Measurements from ENCODE around the gene ARID2. TPM values are rescaled to one million over a fixed set of nuclear protein-coding genes. Genes with fewer than 3 reads are reported as not detected.

The ARID2 gene
- total RNA-seq, 4 donors from 2014 or later, result 30.3 to 35.8 (median 32.8) TPM

- no peak for DNase-seq (ENCODE audit: low spot score in 2 of 2)
- Histone ChIP-seq H3K36me3 (no peaks in the 10 kb centered on the region), H3K27ac (no peak overlapping the region), H3K27me3 (no peaks in the 10 kb centered on the region), H3K4me3 (no peak overlapping the region), H3K4me1 (no peaks in the 10 kb centered on the region), H3K9me3 (no peaks in the 10 kb centered on the region)
- TF ChIP-seq EP300 (IDR thresholded peaks at IDR 0.05) (no peak), POLR2A (IDR thresholded peaks at IDR 0.05) (no peak), CTCF (IDR thresholded peaks at IDR 0.05) (no peak)
- WGBS, 2 donors, result 93 to 100% methylated on average over 1 of the region's 1 CpG
Observed at GRCh38 chr12:45687081-45688015, 42.2 kb upstream of the ARID2 start.

GRCh38 chr12:45688183-45688582 is 41.3 kb upstream of the ARID2 start:
- TF ChIP-seq CTCF (IDR thresholded peaks at IDR 0.05) (no peak), EP300 (IDR thresholded peaks at IDR 0.05) (no peak), POLR2A (IDR thresholded peaks at IDR 0.05) (no peak)
- no peak overlapping the region for H3K4me3 ChIP-seq
- no peaks in the 10 kb centered on the region for H3K9me3 ChIP-seq
- H3K27me3 ChIP-seq, result no peaks in the 10 kb centered on the region
- no peak overlapping the region for H3K27ac ChIP-seq
- no peaks in the 10 kb centered on the region for H3K4me1 ChIP-seq
- no peak for DNase-seq (ENCODE audit: low spot score in 2 of 2)
- no peaks in the 10 kb centered on the region for H3K36me3 ChIP-seq

GRCh38 chr12:45695035-45695434 is 34.5 kb upstream of the ARID2 start:
- H3K4me1 ChIP-seq, result no peaks in the 10 kb centered on the region
- H3K4me3 ChIP-seq, result no peak overlapping the region
- H3K36me3 ChIP-seq, result peaks cover 0 to 10% (median 0%) of the 10 kb centered on the region in 3 donors
- H3K27me3 ChIP-seq, result no peaks in the 10 kb centered on the region
- TF ChIP-seq CTCF (IDR thresholded peaks at IDR 0.05) (no peak), POLR2A (IDR thresholded peaks at IDR 0.05) (no peak), EP300 (IDR thresholded peaks at IDR 0.05) (no peak)
- H3K27ac ChIP-seq, result no peak overlapping the region
- DNase-seq (ENCODE audit: low spot score in 2 of 2), result no peak
- H3K9me3 ChIP-seq, result no peaks in the 10 kb centered on the region
- WGBS, 2 donors, result 74 to 82% methylated on average over 2 of the region's 2 CpGs

GRCh38 chr12:45695606-45696005 is 33.9 kb upstream of the ARID2 start:
- no peaks in the 10 kb centered on the region for H3K27me3 ChIP-seq
- TF ChIP-seq CTCF (IDR thresholded peaks at IDR 0.05), result no peak
- no peak for TF ChIP-seq POLR2A (IDR thresholded peaks at IDR 0.05)
- no peak for TF ChIP-seq EP300 (IDR thresholded peaks at IDR 0.05)
- DNase-seq (ENCODE audit: low spot score in 2 of 2), result no peak
- H3K27ac ChIP-seq, result no peak overlapping the region
- no peak overlapping the region for H3K4me3 ChIP-seq
- no peaks in the 10 kb centered on the region for H3K9me3 ChIP-seq
- H3K4me1 ChIP-seq, result no peaks in the 10 kb centered on the region
- peaks cover 0 to 10% (median 0%) of the 10 kb centered on the region in 3 donors for H3K36me3 ChIP-seq

- Histone ChIP-seq H3K36me3 (peaks cover 0 to 10% (median 0%) of the 10 kb centered on the region in 3 donors), H3K27me3 (no peaks in the 10 kb centered on the region), H3K4me1 (no peaks in the 10 kb centered on the region), H3K27ac (no peak overlapping the region), H3K9me3 (peaks cover 0 to 3% (median under 1%) of the 10 kb centered on the region in 4 donors), H3K4me3 (no peak overlapping the region)
- TF ChIP-seq EP300 (IDR thresholded peaks at IDR 0.05), result no peak
- no peak for TF ChIP-seq CTCF (IDR thresholded peaks at IDR 0.05)
- no peak for TF ChIP-seq POLR2A (IDR thresholded peaks at IDR 0.05)
- DNase-seq (ENCODE audit: low spot score in 2 of 2), result no peak
- 97 to 98% methylated on average over 4 to 6 of the region's 7 CpGs for WGBS, 2 donors
Observed at GRCh38 chr12:45696049-45696448, 33.5 kb upstream of the ARID2 start.
